GM12878 (cell line): ENCODE results near the gene CHRM5. TPM values are rescaled to one million over a fixed set of nuclear protein-coding genes. Genes with fewer than 3 reads are reported as not detected.

Experiments
- ATF2 ChIP-seq: IDR thresholded peaks from 2 replicates; pipeline ENCODE4 v1.6.1; 2012; ENCODE audit warnings: low read length, inconsistent platforms
- ATF7 ChIP-seq: fragments of 450-650 bp; IDR thresholded peaks from 2 replicates; pipeline ENCODE4 v1.6.1; 2016; ENCODE audit warnings: low read depth, mild to moderate bottlenecking
- MEF2A ChIP-seq: IDR thresholded peaks from 2 replicates; pipeline ENCODE4 v1.6.1; 2011; ENCODE audit warnings: low read depth, mild to moderate bottlenecking, low read length, moderate library complexity; ENCODE audit not compliant: insufficient read depth
- NR2C2 ChIP-seq: IDR thresholded peaks from 2 replicates; pipeline ENCODE4 v1.6.1; 2011; ENCODE audit warnings: borderline replicate concordance, low read depth; ENCODE audit not compliant: control insufficient read depth, insufficient read length
- SUPT20H ChIP-seq: IDR thresholded peaks from 2 replicates; pipeline ENCODE4 v1.6.1; 2011; ENCODE audit warnings: low read depth, mild to moderate bottlenecking, low read length, moderate library complexity, borderline replicate concordance; ENCODE audit not compliant: control insufficient read depth
- USF1 ChIP-seq: IDR thresholded peaks from 2 replicates; pipeline ENCODE4 v1.6.1; 2011; ENCODE audit warnings: borderline replicate concordance, low read depth, mild to moderate bottlenecking, moderate library complexity, mixed read lengths, low read length; ENCODE audit not compliant: insufficient read depth; ENCODE audit errors: extremely low read length
- ZNF274 ChIP-seq: IDR thresholded peaks from one replicate; pipeline ENCODE4 v1.8.0; 2011; ENCODE audit not compliant: insufficient read length, insufficient read depth
- ZNF592 ChIP-seq: fragments of 450-650 bp; IDR thresholded peaks from 2 replicates; pipeline ENCODE4 v1.6.1; 2017; ENCODE audit warnings: mild to moderate bottlenecking, moderate library complexity
- polyA plus RNA-seq, 11 experiments: library from polyadenylated mRNA; depleted of rRNA in 4 of 11; unstranded in 6 of 11; stranded (reverse) in 5 of 11; fragments of >200 nt; fragmentation: Nextera tagmentation in 4 of 11; fragmentation: Illumina TruSeq in 1 of 11; extraction: Ambion mirVana in 4 of 11; extraction: Trizol in 1 of 11; gene quantifications; 1 replicate in 1 of 11; 2 replicates in 10 of 11; pipeline versions ENCODE4 v1.2.1 to v1.2.3, GENCODE V29; 2011 to 2016; ENCODE audit warnings: inconsistent platforms in 2 of 11, missing spikeins in 2 of 11, low read depth in 1 of 11
- total RNA-seq, 4 experiments: library from RNA; depleted of rRNA in 3 of 4; stranded (reverse); fragments of >200 nt in 3 of 4; fragmentation: Illumina TruSeq in 1 of 4; extraction: Trizol in 1 of 4; gene quantifications; 2 replicates each; pipeline versions ENCODE4 v1.2.1 to v1.2.3, GENCODE V29; 2013 to 2021
- TF ChIP-seq, protein P1 (sequence below): fragments of 450-650 bp; IDR thresholded peaks from 2 replicates; pipeline ENCODE4 v1.6.1; 2014; ENCODE audit warnings: mild to moderate bottlenecking

Gene CHRM5
- total and polyA plus RNA-seq, 10 of the 15 experiments (the other 5 are each of a cell fraction or from before 2014, with no cell fraction given) = 0.01 to 0.10 (median 0.04) TPM; not detected in 6

DNA sequence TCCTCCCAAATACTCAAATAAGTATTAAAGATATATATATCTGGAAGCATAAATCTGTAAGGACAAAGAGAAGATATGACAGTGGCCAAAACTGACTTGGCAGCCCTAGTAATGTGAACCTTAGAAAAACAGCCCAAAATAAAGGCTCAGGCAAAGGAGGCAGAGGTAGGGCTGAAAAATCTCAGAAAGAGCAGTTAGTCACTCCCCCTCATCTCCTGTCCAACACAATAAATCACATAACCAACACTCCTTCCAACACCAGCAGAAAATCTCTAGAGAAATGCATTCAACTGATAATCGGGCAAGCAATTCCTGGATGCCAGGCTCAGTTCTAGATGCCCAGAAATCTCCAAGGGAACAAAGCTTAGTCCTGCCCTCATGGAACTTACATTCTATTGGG lies 22.1 kb upstream of the CHRM5 start (continued):
- no peak for TF ChIP-seq USF1
- TF ChIP-seq ATF7 = no peak
- TF ChIP-seq ZNF274 = no peak
- no peak for TF ChIP-seq ATF2
- TF ChIP-seq MEF2A = no peak
- TF ChIP-seq ZNF592 = no peak
- TF ChIP-seq SUPT20H = no peak
- TF ChIP-seq, protein P1, sequence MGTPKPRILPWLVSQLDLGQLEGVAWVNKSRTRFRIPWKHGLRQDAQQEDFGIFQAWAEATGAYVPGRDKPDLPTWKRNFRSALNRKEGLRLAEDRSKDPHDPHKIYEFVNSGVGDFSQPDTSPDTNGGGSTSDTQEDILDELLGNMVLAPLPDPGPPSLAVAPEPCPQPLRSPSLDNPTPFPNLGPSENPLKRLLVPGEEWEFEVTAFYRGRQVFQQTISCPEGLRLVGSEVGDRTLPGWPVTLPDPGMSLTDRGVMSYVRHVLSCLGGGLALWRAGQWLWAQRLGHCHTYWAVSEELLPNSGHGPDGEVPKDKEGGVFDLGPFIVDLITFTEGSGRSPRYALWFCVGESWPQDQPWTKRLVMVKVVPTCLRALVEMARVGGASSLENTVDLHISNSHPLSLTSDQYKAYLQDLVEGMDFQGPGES = no peak
- no peak for TF ChIP-seq NR2C2
